Nucleus accumbens (tissue), 56 donors: ENCODE results near the gene RAB3IP.
"Not testable (repeated sequence)": the region's sequence is repeated elsewhere in the genome, so short reads cannot be mapped to it uniquely, and the experiment has no call there.

Experiments
- DNase-seq, 56 donors: peaks; one replicate each; lab custom pipeline; 2025; lab: John Stamatoyannopoulos, UW

RAB3IP gene

DNA sequence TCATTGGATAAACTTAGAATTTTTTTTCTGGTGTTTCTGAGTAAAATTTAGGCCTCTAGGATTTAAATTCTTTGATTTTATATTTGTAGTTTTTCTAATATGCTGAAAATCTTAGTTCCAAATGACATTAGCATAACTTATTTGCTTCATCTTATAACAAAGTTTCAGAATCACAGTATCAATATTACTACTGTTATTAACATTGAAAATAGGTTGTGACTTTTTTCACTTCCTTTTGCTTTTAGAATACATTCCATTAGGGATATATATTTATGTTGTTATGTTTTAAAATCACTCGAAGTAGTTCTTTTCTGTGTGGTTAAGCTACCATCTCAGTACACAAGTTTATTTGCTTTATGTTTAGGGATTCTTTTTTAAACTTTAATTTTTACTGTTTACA is 12.8 kb downstream of the RAB3IP start:
- DNase-seq, result no peak

DNA sequence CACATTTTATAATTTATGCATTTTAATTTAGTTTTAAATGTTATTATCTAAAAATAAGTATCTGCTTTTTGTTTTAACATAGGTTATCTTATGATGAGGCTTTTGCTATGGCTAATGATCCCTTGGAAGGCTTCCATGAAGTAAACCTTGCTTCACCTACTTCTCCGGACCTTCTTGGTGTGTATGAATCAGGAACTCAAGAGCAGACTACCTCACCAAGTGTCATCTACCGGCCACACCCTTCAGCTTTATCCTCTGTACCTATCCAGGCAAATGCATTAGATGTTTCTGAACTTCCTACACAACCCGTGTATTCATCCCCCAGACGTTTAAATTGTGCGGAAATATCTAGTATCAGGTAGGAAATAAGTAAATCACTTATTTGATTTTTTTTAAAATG is 16.6 kb downstream of the RAB3IP start:
- no peak for DNase-seq

DNA sequence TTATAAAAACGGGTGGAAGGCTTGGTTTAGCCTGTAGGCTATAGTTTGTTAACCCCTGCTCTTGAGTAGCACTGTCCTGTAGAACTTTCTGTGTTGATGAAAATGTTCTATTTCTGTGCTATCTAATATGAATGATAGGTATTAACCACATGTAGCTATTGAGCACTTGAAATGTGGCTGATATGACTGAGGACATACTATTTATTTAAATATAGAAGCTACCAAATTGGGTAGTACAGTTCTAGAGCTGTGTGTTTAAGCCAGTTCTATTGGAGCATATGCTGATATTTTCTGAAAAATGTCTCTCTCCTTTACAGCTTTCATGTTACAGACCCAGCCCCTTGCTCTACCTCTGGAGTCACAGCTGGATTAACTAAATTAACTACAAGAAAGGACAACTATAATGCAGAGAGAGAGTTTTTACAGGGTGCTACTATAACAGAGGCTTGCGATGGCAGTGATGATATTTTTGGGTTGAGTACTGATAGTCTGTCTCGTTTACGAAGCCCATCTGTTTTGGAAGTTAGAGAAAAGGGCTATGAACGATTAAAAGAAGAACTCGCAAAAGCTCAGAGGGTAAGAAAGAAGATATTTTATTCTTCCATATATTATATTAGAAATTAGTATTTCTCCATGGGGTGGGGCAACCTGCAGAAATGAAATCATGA is 17.6 kb downstream of the RAB3IP start:
- DNase-seq, result no peak

DNA sequence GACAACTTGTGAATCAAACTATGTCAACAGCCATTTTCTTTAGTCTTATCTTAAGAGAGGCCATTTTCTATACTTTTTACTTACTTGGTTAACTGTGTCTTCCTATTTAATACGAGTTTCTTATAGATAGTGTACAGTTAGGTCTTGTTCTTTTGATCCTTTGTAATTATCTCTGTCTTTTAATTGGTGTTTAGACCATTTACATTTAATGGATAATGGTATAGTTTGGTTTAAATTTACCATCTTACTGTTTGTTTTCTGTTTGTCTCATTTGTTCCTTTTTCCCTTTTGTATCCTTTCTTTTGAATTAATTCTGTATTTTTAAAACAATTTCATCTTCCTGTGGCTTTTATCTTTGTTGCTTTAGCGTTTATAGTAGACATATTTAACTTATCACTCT is 19.4 kb downstream of the RAB3IP start:
- DNase-seq, result no peak

DNA sequence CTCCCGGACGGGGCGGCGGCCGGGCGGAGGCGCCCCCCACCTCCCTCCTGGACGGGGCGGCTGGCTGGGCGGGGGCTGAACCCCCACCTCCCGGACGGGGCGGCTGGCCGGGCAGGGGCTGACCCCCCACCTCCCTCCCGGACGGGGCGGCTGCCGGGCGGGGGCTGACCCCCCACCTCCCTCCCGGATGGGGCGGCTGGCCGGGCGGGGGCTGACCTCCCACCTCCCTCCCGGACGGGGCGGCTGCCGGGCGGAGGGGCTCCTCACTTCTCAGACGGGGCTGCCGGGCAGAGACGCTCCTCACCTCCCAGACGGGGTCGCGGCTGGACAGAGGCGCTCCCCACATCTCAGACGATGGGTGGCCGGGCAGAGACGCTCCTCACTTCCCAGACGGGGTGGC is 20.9 kb downstream of the RAB3IP start:
- DNase-seq, result not testable (repeated sequence)

DNA sequence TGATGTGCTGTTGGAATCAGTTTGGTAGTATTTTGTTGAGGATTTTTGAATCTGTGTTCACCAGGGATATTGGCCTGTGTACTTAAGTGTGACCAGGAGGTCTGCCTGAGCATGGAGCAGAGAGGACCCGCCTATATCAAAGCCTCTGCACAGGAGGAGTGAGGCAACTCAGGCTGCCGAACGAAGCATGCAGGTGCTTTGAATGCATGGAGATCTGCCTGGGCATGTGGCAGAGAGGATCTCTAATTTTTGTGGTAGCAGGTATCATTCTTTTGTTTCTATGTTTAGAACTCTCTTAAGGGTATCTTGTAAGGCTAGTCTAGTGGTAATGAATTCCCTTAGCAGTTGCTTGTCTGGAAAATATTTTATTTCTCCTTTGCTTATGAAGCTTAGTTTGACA is 26.9 kb downstream of the RAB3IP start:
- DNase-seq, result no peak

DNA sequence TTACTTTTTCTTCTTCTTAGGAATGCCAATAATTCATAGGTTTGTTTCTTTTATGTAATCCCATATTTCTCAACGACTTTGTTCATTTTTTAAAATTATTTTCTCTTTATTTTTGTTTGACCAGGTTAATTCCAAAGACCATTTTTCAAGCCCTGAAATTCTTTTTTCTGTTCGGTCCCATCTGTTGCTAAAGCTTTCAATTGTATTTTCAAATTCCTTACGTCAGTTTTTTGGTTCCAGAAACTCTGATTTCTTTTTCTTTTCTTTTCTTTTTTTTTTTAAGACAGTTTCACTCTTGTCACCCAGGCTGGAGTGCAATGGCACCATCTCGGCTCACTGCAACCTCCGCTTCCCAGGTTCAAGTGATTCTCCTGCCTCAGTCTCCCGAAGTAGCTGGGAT is 27.6 kb downstream of the RAB3IP start:
- no peak for DNase-seq

DNA sequence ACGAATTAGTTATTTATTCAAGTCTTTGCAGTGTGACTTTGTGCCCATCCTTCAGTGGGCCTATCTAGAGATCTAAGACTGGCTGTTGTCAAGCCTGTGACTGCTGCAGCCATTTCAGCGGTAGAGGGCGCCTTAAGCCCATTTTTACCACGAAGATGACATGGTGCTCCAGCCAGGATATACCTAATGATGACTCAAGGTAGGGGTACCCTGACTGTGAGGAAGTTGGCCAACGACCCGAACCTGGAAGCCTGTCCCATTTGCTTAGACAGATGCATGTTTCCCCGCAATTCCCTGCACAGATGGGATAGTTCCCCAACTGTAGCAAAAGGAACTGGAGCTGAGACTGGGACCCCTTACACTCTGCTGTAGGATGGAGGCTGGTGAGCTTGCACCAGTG is 41.3 kb downstream of the RAB3IP start:
- DNase-seq, result peak in 2 of 56 donors; percentile 0

DNA sequence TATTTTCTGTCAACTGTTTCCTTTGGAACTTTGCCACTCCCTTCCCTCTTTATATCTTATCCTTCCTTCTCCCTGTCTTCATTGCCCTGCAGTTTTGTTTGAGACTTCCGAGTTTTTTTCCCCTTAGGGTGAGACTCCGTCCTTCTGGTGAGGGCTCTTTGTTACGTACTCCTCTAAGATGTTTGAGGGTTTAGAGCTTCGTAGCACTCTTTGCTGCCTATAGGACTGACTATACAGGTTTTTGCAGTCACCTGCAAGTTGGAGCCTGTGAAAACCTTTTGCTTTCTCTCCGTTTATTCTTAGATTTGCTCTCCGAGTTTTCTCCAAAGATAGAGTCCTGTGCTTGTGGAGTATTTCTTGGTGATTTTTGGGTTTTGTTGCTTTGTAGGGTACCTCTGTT is 44.7 kb downstream of the RAB3IP start:
- DNase-seq, result no peak

DNA sequence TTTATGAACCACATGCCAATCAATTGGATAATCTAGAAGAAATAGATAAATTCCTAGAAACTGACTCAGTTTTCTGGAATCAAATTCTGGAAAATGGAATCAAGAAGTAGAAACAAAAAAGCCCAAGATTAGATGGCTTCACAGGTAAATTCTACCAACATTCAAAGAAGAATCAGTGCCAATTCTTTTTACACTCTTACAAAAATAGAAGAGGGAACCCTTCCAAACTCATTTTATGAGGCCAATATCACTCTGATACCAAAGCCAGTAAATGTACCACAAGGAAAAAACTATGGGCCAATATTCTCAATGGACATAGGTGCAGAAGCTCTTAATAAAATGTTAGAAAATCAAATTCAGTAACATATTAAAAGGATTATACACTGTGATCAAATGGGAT is 50.7 kb downstream of the RAB3IP start:
- DNase-seq, result no peak

DNA sequence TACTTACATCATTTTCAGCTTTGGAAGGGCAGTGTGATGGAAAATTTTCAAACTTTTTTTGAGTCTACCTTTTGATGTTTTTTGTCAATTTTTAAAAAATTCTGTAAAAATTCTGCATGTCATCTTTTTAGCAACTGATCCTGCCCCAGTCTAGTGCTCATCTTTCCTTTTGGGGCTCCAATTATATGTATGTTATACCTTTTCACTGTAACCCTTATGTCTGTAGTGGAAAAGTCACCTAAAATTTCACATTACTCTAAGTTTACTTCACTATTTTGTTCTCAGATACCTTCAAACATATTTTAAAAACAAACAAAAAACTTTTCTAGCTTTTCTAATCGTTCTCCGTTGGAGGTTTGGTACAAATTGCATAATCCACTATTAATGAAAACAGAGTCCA is 53.9 kb downstream of the RAB3IP start:
- DNase-seq, result no peak

DNA sequence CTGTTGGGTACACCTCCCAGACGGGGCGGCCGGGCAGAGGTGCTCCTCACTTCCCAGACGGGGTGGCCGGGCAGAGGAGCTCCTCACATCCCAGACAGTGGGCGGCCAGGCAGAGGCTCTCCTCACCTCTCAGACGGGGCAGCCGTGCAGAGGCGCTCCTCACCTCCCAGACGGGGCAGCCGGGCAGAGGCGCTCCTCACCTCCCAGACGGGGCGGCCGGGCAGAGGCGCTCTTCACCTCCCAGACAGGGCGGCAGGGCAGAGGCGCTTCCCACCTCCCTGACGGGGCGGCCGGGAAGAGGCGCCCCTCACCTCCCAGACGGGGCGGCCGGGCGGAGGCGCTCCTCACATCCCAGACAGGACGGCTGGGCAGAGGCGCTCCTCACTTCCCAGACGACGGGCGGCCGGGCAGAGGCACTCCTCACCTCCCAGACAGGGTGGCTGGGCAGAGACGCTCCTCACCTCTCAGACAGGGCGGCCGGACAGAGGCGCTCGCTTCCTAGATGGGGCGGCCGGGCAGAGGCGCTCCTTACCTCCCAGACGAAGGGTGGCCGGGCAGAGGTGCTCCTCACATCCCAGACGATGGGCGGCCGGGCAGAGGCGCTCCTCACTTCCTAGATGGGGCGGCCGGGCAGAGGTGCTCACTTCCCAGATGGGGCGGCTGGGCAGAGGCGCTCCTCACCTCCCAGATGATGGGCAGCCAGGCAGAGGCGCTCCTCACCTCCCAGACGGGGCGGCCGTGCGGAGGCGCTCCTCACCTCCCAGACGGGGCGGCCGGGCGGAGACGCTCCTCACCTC is 68.6 kb downstream of the RAB3IP start:
- DNase-seq, result not testable (repeated sequence)

DNA sequence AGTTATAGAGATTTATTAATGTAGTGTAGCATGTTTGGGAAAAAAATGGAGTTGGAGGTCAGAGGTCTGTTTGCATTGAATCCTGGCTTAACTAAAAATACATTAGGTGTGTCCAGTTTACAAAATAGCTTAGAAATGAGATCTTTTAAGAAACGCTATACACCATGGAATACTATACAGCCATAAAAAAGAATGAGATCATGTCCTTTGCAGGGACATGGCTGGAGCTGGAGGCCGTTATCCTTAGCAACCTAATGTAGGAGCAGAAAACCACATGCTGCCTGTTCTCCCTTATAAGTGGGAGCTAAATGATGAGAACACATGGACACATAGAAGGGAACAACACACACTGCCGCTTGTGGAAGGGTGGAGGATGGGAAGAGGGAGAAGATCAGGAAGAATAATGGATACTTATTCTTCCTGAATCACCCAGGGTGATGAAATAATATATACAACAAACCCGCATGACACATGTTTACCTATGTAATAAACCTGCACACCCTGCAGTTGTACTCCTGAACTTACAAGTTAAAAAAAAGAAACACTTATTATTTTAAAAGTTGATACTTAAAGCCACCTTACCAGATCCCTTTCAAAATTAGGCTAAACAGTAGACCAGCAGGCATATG is 72.3 kb downstream of the RAB3IP start:
- DNase-seq, result no peak

DNA sequence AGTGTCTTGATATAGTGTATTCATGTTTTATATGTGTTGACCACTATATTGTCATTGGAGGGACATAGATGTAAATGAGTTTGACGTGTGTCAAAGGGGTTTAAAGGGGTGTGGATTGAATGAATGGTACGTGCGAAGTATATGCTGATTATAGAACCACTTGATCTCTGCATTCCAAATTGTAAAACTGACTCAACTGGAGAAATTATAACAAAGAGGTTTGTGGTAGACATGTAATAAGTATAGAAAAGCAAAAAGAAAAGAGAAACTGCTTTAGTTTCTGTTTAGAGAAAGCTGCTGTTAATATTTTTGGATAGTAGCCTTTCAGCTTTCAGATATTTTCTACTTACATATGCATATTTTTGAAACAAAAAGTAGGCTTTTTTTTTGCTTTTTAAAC is 77.4 kb downstream of the RAB3IP start:
- DNase-seq, result no peak

DNA sequence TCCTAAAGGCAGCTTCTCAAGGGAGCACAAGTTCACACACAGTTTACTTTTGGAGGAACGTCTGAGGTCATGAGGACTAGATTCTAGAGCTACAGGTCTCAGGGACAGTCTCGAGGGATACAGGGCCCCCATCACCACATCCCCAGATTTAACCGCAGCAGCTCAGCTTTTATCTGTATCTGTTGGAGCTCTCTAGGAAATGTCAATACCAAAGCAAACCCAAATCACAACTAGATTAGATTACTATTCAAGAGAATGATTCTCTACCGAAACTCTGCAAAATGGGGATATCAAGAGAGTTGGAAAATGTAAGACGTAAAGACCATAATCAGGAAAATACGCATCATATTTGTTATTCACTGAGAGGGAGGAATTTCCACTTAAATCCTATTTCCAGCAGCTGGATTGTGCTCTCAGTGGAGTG is 82.4 kb downstream of the RAB3IP start:
- DNase-seq, result no peak

DNA sequence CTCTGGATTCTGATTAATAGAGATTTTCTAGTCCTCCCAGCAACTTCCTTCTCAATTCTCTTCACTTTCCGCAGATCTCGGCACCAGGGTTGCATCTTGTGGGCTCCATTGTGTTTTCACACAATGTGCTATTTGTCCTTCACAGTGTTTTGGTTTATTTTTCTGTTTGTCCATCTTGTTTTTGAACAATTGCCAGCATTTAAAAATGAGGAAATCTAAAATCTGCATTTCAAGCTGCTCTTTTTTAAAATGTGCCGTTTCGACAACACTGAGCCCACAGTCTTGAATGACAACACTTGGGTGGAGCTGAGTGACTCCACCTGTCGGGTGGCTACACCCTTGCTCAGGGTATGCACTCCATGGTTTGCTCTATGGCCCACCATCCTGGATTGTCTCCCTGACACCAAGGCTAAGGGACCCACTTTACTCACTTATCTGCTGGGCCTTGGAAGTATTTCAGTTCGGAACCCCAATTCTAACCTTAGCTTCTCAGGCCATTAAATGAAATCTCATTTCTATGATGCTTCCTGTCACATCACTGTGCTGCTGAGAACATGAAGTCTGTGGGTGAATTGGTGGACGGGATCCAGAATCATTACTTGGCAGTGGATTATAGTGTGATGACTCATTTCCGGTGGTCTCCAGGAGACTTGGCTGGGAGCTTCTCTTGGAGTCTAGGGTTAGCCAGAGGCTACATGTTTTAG is 82.9 kb downstream of the RAB3IP start:
- peak in 24 of 56 donors; percentile 1 to 55 (median 18) for DNase-seq

DNA sequence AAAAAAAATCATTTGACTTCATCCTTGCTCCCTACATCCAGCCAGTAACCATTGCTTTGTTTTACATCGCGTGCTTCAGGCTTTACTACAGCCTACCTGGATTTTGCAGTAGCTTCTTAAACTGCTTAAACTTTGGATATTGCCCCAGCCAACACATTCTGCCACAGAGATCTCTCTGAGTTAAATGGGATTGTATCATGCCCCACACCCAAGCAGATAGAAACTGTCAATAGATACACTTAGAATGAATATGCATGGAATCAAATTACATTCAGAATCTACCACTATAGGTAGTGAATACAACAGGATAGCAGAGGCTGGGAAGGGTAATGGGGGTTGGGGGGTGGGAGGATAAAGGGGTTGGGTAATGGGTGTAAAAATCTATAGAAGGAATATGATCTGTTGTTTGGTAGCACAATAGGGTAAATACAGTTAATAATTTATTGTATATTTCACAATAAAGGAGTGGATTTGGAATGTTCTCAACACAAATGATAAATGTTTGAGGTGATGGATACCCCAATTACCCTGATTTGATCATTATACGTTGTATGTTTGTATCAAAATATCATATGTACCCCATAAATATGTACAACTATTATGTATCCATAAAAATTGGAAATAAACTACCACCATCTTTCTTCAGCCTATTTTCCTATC is 83.7 kb downstream of the RAB3IP start:
- no peak for DNase-seq

DNA sequence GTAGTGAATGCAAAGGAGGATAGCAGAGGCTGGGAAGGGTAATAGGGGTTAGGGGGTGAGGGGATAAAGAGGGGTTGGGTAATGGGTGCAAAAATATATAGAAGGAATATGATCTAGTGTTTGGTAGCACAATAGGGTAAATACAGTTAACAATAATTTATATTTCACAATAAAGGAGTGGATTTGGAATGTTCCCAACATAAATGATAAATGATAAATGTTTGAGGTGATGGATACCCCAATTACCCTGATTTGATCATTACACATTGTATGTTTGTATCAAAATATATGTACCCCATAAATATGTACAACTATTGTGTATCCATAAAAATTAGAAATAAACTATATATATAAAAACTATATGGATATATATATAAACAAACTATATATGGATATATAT is 85.4 kb downstream of the RAB3IP start:
- no peak for DNase-seq

DNA sequence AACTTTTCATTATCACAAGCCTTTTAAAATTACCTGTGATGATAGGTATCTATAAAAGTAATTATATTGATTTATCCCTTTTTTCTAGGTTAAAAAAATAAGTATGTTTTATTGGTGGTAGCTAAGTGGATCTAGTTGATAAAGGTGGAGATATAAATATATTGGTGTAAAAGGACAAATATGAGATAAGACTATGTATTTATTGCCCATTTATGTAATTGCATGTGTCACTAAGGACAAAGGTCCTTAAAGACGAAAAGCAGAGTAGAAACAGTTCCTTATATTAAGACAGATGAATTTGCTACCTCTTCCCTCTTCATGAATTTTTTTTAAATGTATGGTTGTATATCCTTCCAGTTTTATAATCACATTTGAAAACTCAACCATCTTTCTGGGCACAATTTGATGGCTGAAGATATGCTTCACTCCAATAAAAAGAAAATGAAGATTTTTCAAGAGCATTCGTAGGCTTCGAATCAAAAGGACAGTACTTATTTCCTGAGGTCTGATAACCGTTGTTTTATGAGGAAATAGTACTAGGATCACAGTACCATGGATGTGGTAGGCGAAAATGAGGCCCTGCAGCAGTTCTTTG is 86.4 kb downstream of the RAB3IP start, which contains the start of gene MYRFL:
MYRFL (plus strand) TSS at position 262 of the 595 bp plus-strand sequence; CDS start at position 553, 291 bp downstream.
- DNase-seq, result no peak

DNA sequence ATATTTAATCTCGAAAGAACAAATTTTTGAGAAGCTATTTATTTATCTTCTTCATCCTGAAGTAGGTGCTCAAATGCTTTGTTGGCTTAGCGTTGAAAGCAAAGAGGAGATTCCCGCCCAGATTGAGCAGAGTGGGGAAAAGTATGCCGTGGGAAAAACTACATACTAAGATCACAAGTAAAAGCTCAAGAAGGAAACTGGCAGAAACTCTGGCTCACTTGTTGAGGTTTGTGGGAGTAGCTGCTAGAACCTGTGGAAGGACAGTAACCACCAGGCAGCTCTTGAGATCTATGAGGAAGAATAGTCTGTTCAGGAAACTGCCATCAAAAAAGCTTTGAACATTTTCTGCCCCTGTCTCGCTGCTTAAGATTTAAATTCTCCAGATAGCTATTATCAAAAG is 90.2 kb downstream of the RAB3IP start:
- no peak for DNase-seq
